ENCODE measurements around the gene PTPRG.

DNA sequence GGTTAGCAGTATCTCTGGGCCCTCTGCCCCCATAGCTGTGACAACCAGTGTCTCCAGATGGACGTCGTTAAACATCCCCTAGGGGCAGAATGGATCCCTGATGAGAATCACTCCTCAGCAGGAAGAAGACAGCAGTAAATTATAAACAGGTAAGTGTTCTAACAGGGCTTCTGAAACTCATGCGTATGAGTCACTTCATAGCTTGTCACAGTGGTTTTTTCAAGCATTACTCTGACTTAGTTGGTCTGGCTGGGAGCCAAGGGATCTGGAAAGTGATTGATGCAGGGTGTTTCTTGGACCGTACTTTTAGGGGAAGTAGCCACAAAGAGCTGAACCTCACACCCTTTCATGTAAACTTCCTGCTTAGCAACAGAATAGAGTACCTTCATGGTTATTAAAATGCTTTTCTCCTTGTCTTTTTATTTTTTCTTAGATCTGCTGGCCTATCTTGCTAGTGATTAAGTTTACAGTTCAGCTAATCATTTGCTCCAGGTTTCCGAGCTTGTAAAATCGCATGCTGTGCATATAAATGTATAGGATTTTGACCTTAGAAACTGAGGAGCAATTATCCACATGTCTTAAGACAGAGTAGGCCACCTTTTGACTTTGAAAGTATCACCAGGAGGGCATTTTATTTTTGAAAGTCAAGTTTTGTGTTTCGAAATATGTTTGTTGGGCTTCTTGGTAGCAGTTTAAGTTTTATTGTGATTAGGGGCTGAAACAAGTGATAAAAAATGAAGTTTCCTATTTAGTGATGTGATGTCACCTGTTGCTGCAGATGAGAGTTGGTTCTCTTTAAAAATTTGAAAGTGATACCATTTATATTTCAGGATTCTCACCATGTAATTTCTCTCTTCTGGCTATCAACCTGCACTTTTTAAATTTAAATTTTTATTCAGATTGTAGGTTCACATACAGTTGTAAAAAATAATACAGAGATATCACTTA lies 333.9 kb downstream of the PTPRG start:
- TF ChIP-seq POLR2AphosphoS5 (IDR thresholded peaks at IDR 0.05; ENCODE audit: low read depth, low read length) (no peak), TAF1 (IDR thresholded peaks at IDR 0.05; ENCODE audit: borderline replicate concordance, low read depth, low read length) (no peak), POLR2A (IDR thresholded peaks at IDR 0.05; ENCODE audit: low read depth, low read length) (no peak)
